Kidney (tissue), 22 donors: Measurements from ENCODE around the gene SLC9A5. TPM values are rescaled to one million over a fixed set of nuclear protein-coding genes. Genes with fewer than 3 reads are reported as not detected.
A peak's percentile ranks its signal among the peaks of the same experiment; 100 is the strongest.

Experiments
- DNase-seq, 5 donors: peaks; one replicate each; pipeline ENCODE4 v3.0.0-alpha.2; 2013 to 2020
- FAIRE-seq: peaks from 2 replicates; lab custom pipeline; 2012; peaks lifted over from hg19 to GRCh38; lab: Jason Lieb, UNC
- H3K27ac ChIP-seq, 2 donors: one replicate each; pipeline ENCODE4 v1.7.0; 2013; ENCODE audit warnings: low read depth in 2 of 2, low read length in 2 of 2, inconsistent platforms in 1 of 2
- H3K27me3 ChIP-seq: one replicate; pipeline ENCODE4 v1.7.1; 2013; ENCODE audit warnings: low read length, inconsistent platforms; ENCODE audit not compliant: control insufficient read depth, insufficient read depth
- H3K36me3 ChIP-seq, 3 donors: one replicate each; pipeline versions ENCODE4 v1.7.0 to v1.7.1; 2013; ENCODE audit warnings: low read length in 3 of 3, control low read depth in 1 of 3, inconsistent platforms in 1 of 3; ENCODE audit not compliant: insufficient read depth in 3 of 3, control insufficient read depth in 2 of 3
- H3K4me1 ChIP-seq, 3 donors: one replicate each; pipeline versions ENCODE4 v1.7.0 to v1.7.1; 2013; ENCODE audit warnings: low read length in 3 of 3, inconsistent platforms in 1 of 3, low read depth in 1 of 3; ENCODE audit not compliant: control insufficient read depth in 2 of 3, insufficient read depth in 2 of 3
- H3K4me3 ChIP-seq, 3 donors: one replicate each; pipeline versions ENCODE4 v1.7.0 to v1.8.1; 2013; ENCODE audit warnings: low read length in 3 of 3, control low read depth in 1 of 3, inconsistent platforms in 1 of 3
- H3K9ac ChIP-seq, 3 donors: one replicate each; pipeline versions ENCODE4 v1.7.0 to v1.7.1; 2013; ENCODE audit warnings: low read length in 3 of 3, control low read depth in 1 of 3, inconsistent platforms in 1 of 3
- H3K9me3 ChIP-seq, 3 donors: one replicate each; pipeline versions ENCODE4 v1.7.0 to v1.7.1; 2013; ENCODE audit warnings: low read length in 3 of 3, control low read depth in 1 of 3, inconsistent platforms in 1 of 3; ENCODE audit not compliant: control insufficient read depth in 2 of 3, insufficient read depth in 1 of 3
- CTCF ChIP-seq: IDR thresholded peaks from 3 replicates; pipeline ENCODE4 v1.5.1; 2012; ENCODE audit warnings: mild to moderate bottlenecking, moderate library complexity, borderline replicate concordance; ENCODE audit not compliant: insufficient read depth; ENCODE audit errors: extremely low read depth
- intact Hi-C: fragments of 100-400 bp; cut with DNase I; formaldehyde crosslinking; loops from one replicate; pipeline ENCODE4 v1.11.1; 2022
- long read RNA-seq, 10 donors: library from polyadenylated mRNA in 1 of 10; unstranded in 1 of 10; transcript quantifications; one replicate each; pipeline ENCODE4 v2.0.0 and lab custom pipeline, GENCODE V29; 2021 to 2026
- polyA plus RNA-seq: library from polyadenylated mRNA; stranded (reverse); fragments of 350-450 nt; fragmentation: Illumina TruSeq; extraction: RNeasy Lipid Tissue Mini Kit (QIAGEN cat#74804); gene quantifications from one replicate; pipeline ENCODE4 v1.2.3, GENCODE V29; 2014; ENCODE audit warnings: low read depth, low replicate concordance; ENCODE audit not compliant: insufficient read depth
- total RNA-seq: library from RNA; stranded (reverse); fragmentation: NEBNext Ultra II Directional; extraction: Animal tissue kit (Norgen Biotek cat#: 25700); gene quantifications from one replicate; pipeline ENCODE4 v1.2.1, GENCODE V29; 2021
- donor health status: control.
- donor health status: control.
- donor health status: control.
- donor health status: control.
- donor health status: control.
- donor health status: DM: yes; HTN: yes; CAD: no.
- donor health status: Normal renal cell carcinoma (clear cell type).

Gene SLC9A5
- total RNA-seq (1.1 TPM), polyA plus RNA-seq (0.92 TPM)
- long read RNA-seq, donor 1: 0 reads
- long read RNA-seq, donor 2: 0 reads
- long read RNA-seq, donor 3: 0 reads
- long read RNA-seq, donor 4: 0 reads
- long read RNA-seq, donor 5: 0 reads
- long read RNA-seq, donor 6: 0 reads
- long read RNA-seq, donor 7, partial matches to known transcripts: 0 of 2 reads
- long read RNA-seq, donor 7, other reads (novel, unspliced or antisense): 2 of 2 reads
- long read RNA-seq, donor 8: 0 reads
- long read RNA-seq, donor 9: 0 reads
- long read RNA-seq, donor 10: 0 reads

GRCh38 chr16:67248401-67249177 is at the start of gene SLC9A5:
TSS of gene SLC9A5 (plus strand) at chr16:67248979. CDS start at chr16:67249015, 36 bp downstream.
- Histone ChIP-seq H3K36me3 (no peaks in the 10 kb centered on the region), H3K4me1 (peaks cover 0 to 18% (median 7%) of the 10 kb centered on the region in 3 donors), H3K27ac (no peak within 1 kb of the TSS), H3K27me3 (peaks cover 13% of the 10 kb centered on the region), H3K9ac (peak within 1 kb of the TSS in 1 of 3 donors; percentile 46), H3K9me3 (no peaks in the 10 kb centered on the region), H3K4me3 (peak within 1 kb of the TSS in 2 of 3 donors; percentile 32 to 39)
- FAIRE-seq (no peak), DNase-seq (peak; percentile 26 to 85 (median 62))
- peak; percentile 18 for TF ChIP-seq CTCF
- intact Hi-C loops: no loop called here

DNA sequence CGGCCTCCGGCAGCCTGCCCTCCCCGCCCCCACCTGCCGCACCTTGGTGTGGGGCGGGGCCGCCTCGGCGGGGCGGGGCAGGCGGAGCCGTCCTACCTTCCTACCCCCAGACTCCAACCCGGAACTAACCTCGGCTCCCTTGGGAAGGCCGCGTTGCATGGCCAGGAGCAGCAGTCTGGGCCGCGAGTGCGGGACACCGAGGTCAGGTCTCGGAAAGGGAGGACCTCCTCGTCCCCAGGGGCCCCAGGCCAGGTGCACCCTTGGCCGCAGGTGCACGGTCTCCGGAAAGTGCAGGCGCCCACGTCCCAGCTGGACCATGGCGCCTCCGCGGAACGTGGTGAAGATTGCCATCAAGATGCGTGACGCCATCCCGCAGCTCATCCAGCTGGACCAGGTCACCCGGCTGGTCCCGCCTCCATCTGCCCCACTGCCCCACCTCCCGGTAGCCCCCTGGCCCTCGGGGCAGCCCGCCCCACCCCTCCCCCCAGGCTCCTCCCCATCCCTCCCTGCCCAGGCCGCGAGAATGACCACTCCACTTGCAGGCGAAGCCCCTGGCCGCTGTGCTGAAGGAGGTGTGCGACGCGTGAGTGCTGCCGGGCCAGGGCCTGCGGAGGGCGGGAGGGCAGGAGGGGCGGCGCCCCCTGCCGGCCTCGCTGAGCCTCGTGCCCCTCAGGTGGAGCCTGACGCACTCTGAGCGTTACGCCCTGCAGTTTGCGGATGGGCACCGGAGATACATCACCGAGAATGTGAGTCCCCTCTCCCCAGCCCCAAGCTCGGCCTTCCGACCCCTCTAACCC is 49.6 kb upstream of the SLC9A5 start, which contains the start of gene ELMO3:
ELMO3 (plus strand) TSS at position 121 of the 797 bp plus-strand sequence; CDS start at position 317, 196 bp downstream.
- peak; percentile 32 for TF ChIP-seq CTCF
- Histone ChIP-seq H3K4me1 (peaks cover 0 to 28% (median 20%) of the 10 kb centered on the region in 3 donors), H3K36me3 (peaks cover 7 to 43% (median 31%) of the 10 kb centered on the region in 3 donors), H3K27ac (peak within 1 kb of the TSS; percentile 50 to 78), H3K4me3 (peak within 1 kb of the TSS in 2 of 3 donors; percentile 47 to 61), H3K9me3 (no peaks in the 10 kb centered on the region), H3K27me3 (no peaks in the 10 kb centered on the region), H3K9ac (peak within 1 kb of the TSS in 1 of 3 donors; percentile 34)
- peak in 3 of 5 donors; percentile 28 to 87 (median 75) for DNase-seq
- intact Hi-C loops: no loop called here
- FAIRE-seq: no peak

DNA sequence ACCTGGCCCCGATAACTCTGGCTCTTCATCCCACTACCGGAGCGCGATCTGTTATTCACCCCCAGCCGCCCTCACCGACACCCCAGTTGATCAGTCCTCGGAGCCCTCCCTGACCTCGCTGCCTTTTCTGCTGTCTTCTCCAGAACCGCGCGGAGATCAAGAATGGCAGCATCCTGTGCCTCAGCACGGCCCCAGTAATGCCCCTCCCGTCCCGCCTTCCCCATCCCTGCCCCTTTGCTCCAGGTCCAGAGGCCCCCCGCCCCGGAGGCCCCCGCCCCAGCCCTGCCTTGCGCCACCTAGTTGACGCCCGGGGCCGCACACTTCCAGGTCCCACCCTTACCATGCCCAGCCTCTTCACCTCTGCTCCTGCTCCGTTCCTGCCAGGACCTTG is 49.0 kb upstream of the SLC9A5 start:
- peaks cover 0 to 26% (median 20%) of the 10 kb centered on the region in 3 donors for H3K4me1 ChIP-seq
- DNase-seq: peak in 1 of 5 donors; percentile 57
- FAIRE-seq: no peak
- H3K4me3 ChIP-seq: peak overlapping the region in 2 of 3 donors; percentile 40 to 57
- H3K27me3 ChIP-seq: no peaks in the 10 kb centered on the region
- H3K36me3 ChIP-seq: peaks cover 7 to 37% (median 27%) of the 10 kb centered on the region in 3 donors
- no peaks in the 10 kb centered on the region for H3K9me3 ChIP-seq
- H3K27ac ChIP-seq: no peak overlapping the region
- intact Hi-C loops: no loop called here
- TF ChIP-seq CTCF: no peak
- no peak overlapping the region for H3K9ac ChIP-seq
